IMR-90 (cell line): Measurements from ENCODE around the gene KCNH2. TPM values are rescaled to one million over a fixed set of nuclear protein-coding genes. Genes with fewer than 3 reads are reported as not detected.

ENCODE experiments used
- ATAC-seq: fragments of 200-7000 bp; cut with Tn5 transposase; 2 replicates; pipeline ENCODE4 v1.9.1; 2020; ENCODE audit warnings: low read depth, mild to moderate bottlenecking, moderate library complexity
- BruUV-seq: library from RNA; stranded (reverse); fragments of 400-500 nt; replicated peaks from 2 replicates; lab custom pipeline; 2021; lab: Mats Ljungman, UMichigan
- CTCF ChIA-PET: fragments of 300-600 bp; formaldehyde crosslinking; extraction: SDS; loops from one replicate; lab custom pipeline; 2021; ENCODE audit warnings: antibody characterized with exemption; lab: Yijun Ruan, JAX
- POLR2A ChIA-PET: fragments of 300-600 bp; sonication (Branson Sonifier 250); formaldehyde crosslinking; loops from one replicate; lab custom pipeline; 2022; ENCODE audit warnings: antibody characterized with exemption; ENCODE audit not compliant: unreplicated experiment; lab: Charles Lee
- DNase-seq: peaks from one replicate; pipeline ENCODE4 v3.0.0; 2013
- H2AFZ ChIP-seq: replicated peaks from 2 replicates; pipeline ENCODE3; 2013; ENCODE audit warnings: low read length, mild to moderate bottlenecking; ENCODE audit not compliant: poor library complexity
- H2AK5ac ChIP-seq: 2 replicates; pipeline ENCODE4 v1.6.1; 2013; ENCODE audit warnings: low read depth, low read length, inconsistent platforms
- H2AK9ac ChIP-seq: replicated peaks from 2 replicates; pipeline ENCODE3; 2013; ENCODE audit warnings: mild to moderate bottlenecking, low read depth, low read length, moderate library complexity; ENCODE audit not compliant: poor library complexity
- H2BK120ac ChIP-seq: 2 replicates; pipeline ENCODE4 v1.6.1; 2013; ENCODE audit warnings: low read depth, low read length, inconsistent platforms
- H2BK15ac ChIP-seq: 3 replicates; pipeline ENCODE4 v1.6.1; 2013; ENCODE audit warnings: low read depth, low read length, inconsistent platforms
- H2BK20ac ChIP-seq: 2 replicates; pipeline ENCODE4 v1.6.1; 2013; ENCODE audit warnings: low read depth, mild to moderate bottlenecking, inconsistent platforms, low read length, moderate library complexity
- H2BK5ac ChIP-seq: 2 replicates; pipeline ENCODE4 v1.6.1; 2013; ENCODE audit warnings: mild to moderate bottlenecking, low read depth, low read length, inconsistent platforms; ENCODE audit not compliant: poor library complexity, severe bottlenecking
- H3K14ac ChIP-seq: replicated peaks from 2 replicates; pipeline ENCODE4 v1.6.1; 2013; ENCODE audit warnings: low read depth, low read length, inconsistent platforms
- H3K18ac ChIP-seq: 2 replicates; pipeline ENCODE4 v1.6.1; 2013; ENCODE audit warnings: low read depth, low read length, control low read depth
- H3K23ac ChIP-seq: 2 replicates; pipeline ENCODE4 v1.6.1; 2013; ENCODE audit warnings: low read depth, low read length, inconsistent platforms
- H3K27ac ChIP-seq: 2 replicates; pipeline ENCODE4 v1.5.1; 2013; ENCODE audit warnings: mild to moderate bottlenecking, control low read depth, low read length; ENCODE audit not compliant: insufficient read depth
- H3K27me3 ChIP-seq: 2 replicates; pipeline ENCODE4 v1.6.1; 2013; ENCODE audit warnings: low read length; ENCODE audit not compliant: control insufficient read depth, insufficient read depth
- H3K36me3 ChIP-seq: 2 replicates; pipeline ENCODE4 v1.6.1; 2013; ENCODE audit warnings: low read length, mixed read lengths; ENCODE audit not compliant: control insufficient read depth, insufficient read depth
- H3K4ac ChIP-seq: 2 replicates; pipeline ENCODE4 v1.6.1; 2013; ENCODE audit warnings: low read depth, low read length, inconsistent platforms
- H3K4me1 ChIP-seq: 2 replicates; pipeline ENCODE4 v1.6.1; 2013; ENCODE audit warnings: low read length, mixed read lengths; ENCODE audit not compliant: control insufficient read depth, insufficient read depth
- H3K4me2 ChIP-seq: 2 replicates; pipeline ENCODE4 v1.6.1; 2013; ENCODE audit warnings: low read depth, mild to moderate bottlenecking, control low read depth, low read length, moderate library complexity
- H3K4me3 ChIP-seq: 2 replicates; pipeline ENCODE4 v1.5.1; 2013; ENCODE audit warnings: low read depth, mild to moderate bottlenecking, control low read depth, low read length, moderate library complexity; ENCODE audit not compliant: insufficient read depth
- H3K56ac ChIP-seq: 2 replicates; pipeline ENCODE4 v1.6.1; 2013; ENCODE audit warnings: low read length, inconsistent platforms; ENCODE audit not compliant: insufficient read depth; ENCODE audit errors: extremely low read depth
- H3K79me1 ChIP-seq, 2 experiments: 2 replicates each; pipeline ENCODE4 v1.6.1; 2013; ENCODE audit warnings: low read length in 2 of 2, inconsistent platforms in 1 of 2, low read depth in 1 of 2
- H3K9ac ChIP-seq: 2 replicates; pipeline ENCODE4 v1.6.1; 2013; ENCODE audit warnings: low read depth, low read length, control low read depth
- H3K9me1 ChIP-seq: 2 replicates; pipeline ENCODE4 v1.6.1; 2013; ENCODE audit warnings: low read length, inconsistent platforms; ENCODE audit not compliant: insufficient read depth
- H3K9me3 ChIP-seq: 2 replicates; pipeline ENCODE4 v1.6.1; 2013; ENCODE audit warnings: low read length; ENCODE audit not compliant: control insufficient read depth, insufficient read depth
- H4K20me1 ChIP-seq: 2 replicates; pipeline ENCODE4 v1.6.1; 2013; ENCODE audit warnings: low read length, inconsistent platforms; ENCODE audit not compliant: insufficient read depth
- H4K5ac ChIP-seq: 2 replicates; pipeline ENCODE4 v1.6.1; 2013; ENCODE audit warnings: mild to moderate bottlenecking, low read depth, low read length, control low read depth
- H4K8ac ChIP-seq, 2 experiments: 2 replicates each; pipeline ENCODE4 v1.6.1; 2013; ENCODE audit warnings: low read depth in 2 of 2, low read length in 2 of 2, control low read depth in 1 of 2, inconsistent platforms in 1 of 2
- H4K91ac ChIP-seq: 2 replicates; pipeline ENCODE4 v1.6.1; 2013; ENCODE audit warnings: low read depth, low read length, inconsistent platforms; ENCODE audit not compliant: insufficient read depth
- BHLHE40 ChIP-seq: fragments of 150-350 bp; IDR thresholded peaks from 2 replicates; pipeline ENCODE4 v1.6.1; 2016; ENCODE audit warnings: mild to moderate bottlenecking, low read depth, low read length
- CEBPB ChIP-seq: IDR thresholded peaks from 2 replicates; pipeline ENCODE4 v1.6.1; 2012; ENCODE audit warnings: low read depth, low read length, improper control_type of control experiment
- CHD1 ChIP-seq: IDR thresholded peaks from 2 replicates; pipeline ENCODE4 v1.6.1; 2012; ENCODE audit warnings: low read depth, low read length, improper control_type of control experiment
- CTCF ChIP-seq: conservative IDR thresholded peaks from 2 replicates; pipeline ENCODE4 v1.5.1; 2012; ENCODE audit warnings: mild to moderate bottlenecking, low read depth, low read length, improper control_type of control experiment
- FOS ChIP-seq: fragments of 150-350 bp; IDR thresholded peaks from 2 replicates; pipeline ENCODE4 v1.6.1; 2016; ENCODE audit warnings: low read depth, low read length
- MAFK ChIP-seq: IDR thresholded peaks from 2 replicates; pipeline ENCODE4 v1.6.1; 2012; ENCODE audit warnings: low read depth, low read length, improper control_type of control experiment
- MAZ ChIP-seq: IDR thresholded peaks from 2 replicates; pipeline ENCODE4 v1.6.1; 2012; ENCODE audit warnings: low read depth, mild to moderate bottlenecking, low read length, improper control_type of control experiment, moderate library complexity, borderline replicate concordance
- MXI1 ChIP-seq: IDR thresholded peaks from 2 replicates; pipeline ENCODE4 v1.6.1; 2012; ENCODE audit warnings: low read depth, mild to moderate bottlenecking, low read length, moderate library complexity, borderline replicate concordance
- NFE2L2 ChIP-seq: fragments of 150-350 bp; IDR thresholded peaks from 2 replicates; pipeline ENCODE4 v1.6.1; 2016; ENCODE audit warnings: low read depth, mild to moderate bottlenecking, low read length
- POLR2A ChIP-seq: IDR thresholded peaks from 2 replicates; pipeline ENCODE4 v1.6.1; 2012; ENCODE audit warnings: mild to moderate bottlenecking, low read depth, low read length
- RAD21 ChIP-seq: IDR thresholded peaks from 2 replicates; pipeline ENCODE4 v1.6.1; 2012; ENCODE audit warnings: low read length, improper control_type of control experiment
- RCOR1 ChIP-seq: IDR thresholded peaks from 2 replicates; pipeline ENCODE4 v1.6.1; 2012; ENCODE audit warnings: mild to moderate bottlenecking, low read length, improper control_type of control experiment; ENCODE audit not compliant: insufficient replicate concordance
- RFX5 ChIP-seq: IDR thresholded peaks from 2 replicates; pipeline ENCODE4 v1.8.0; 2012; ENCODE audit warnings: low read depth, mild to moderate bottlenecking, low read length, moderate library complexity
- SMC3 ChIP-seq: fragments of 150-350 bp; IDR thresholded peaks from 2 replicates; pipeline ENCODE4 v1.6.1; 2016; ENCODE audit warnings: low read depth, mild to moderate bottlenecking, antibody characterized with exemption, low read length, moderate library complexity
- USF2 ChIP-seq: fragments of 150-350 bp; IDR thresholded peaks from 2 replicates; pipeline ENCODE4 v1.6.1; 2017; ENCODE audit warnings: mild to moderate bottlenecking, antibody characterized with exemption, low read length, low read depth
- WGBS, 2 experiments: methylation state at CpG; one replicate each; pipeline versions ENCODE4 v1.1.5 to v1.1.7; 2013; ENCODE audit warnings: missing lambda C conversion rate in 2 of 2; ENCODE audit not compliant: insufficient read length in 1 of 2; ENCODE audit errors: extremely low coverage in 2 of 2; 5-methylcytosine and 5-hydroxymethylcytosine counted together
- dilution Hi-C: fragments of 300-500 bp; cut with HindIII; formaldehyde crosslinking; loops from one replicate; pipeline ENCODE4 v1.14.3; 2018; ENCODE audit warnings: low sequenced_read_pairs; ENCODE audit not compliant: unreplicated experiment
- in situ Hi-C: fragments of 300-500 bp; cut with MboI; formaldehyde crosslinking; loops from 3 replicates; pipeline ENCODE4 v1.14.3; 2019; ENCODE audit warnings: low sequenced_read_pairs, inconsistent platforms, mixed read lengths
- intact Hi-C: fragments of 100-400 bp; cut with micrococcal nuclease; formaldehyde crosslinking; loops from 2 replicates; pipeline ENCODE4 v1.10.0; 2022
- polyA plus RNA-seq, 3 experiments: library from polyadenylated mRNA; depleted of rRNA; stranded (reverse); fragments of >200 nt; gene quantifications; 2 replicates each; pipeline ENCODE4 v1.2.3, GENCODE V29; 2012; ENCODE audit warnings: low replicate concordance in 1 of 3
- total RNA-seq: library from RNA; depleted of rRNA; stranded (reverse); fragments of >200 nt; gene quantifications from 2 replicates; pipeline ENCODE4 v1.2.3, GENCODE V29; 2012
- TF ChIP-seq, protein P1 (sequence below): fragments of 150-350 bp; IDR thresholded peaks from 2 replicates; pipeline ENCODE4 v1.6.1; 2016; ENCODE audit warnings: low read depth, mild to moderate bottlenecking, low read length, moderate library complexity, borderline replicate concordance

Gene KCNH2
- total and polyA plus RNA-seq, 2 of the 4 experiments (the other 2 are of a cell fraction), result 0.90 to 2.1 TPM

DNA sequence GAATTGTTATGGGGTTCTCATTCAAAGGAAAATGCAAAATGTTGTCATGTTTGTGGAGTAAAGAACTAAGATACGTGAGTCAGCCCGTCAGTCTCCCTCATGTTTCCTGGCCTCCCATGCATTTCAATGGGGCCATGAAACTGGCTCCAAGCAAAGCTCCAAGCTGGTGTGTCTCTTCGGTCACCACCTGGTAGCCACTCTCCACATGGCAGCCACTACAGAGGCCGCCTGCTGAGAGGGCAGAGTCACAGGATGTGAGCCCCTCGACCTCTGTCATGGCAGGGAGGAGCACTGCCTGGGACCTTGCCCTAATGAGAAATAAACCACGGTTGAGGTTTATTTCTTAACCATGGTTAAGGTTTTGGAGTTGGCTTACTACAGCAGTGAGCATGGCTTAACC is 63.2 kb downstream of the KCNH2 start:
- Histone ChIP-seq H2AK9ac (no peak overlapping the region), H2BK15ac (no peak overlapping the region), H3K27ac (no peak overlapping the region), H2BK20ac (no peak overlapping the region), H2BK120ac (no peak overlapping the region), H3K9me3 (no peaks in the 10 kb centered on the region), H3K79me1 (no peaks in the 10 kb centered on the region), H3K9me1 (no peaks in the 10 kb centered on the region), H3K23ac (no peak overlapping the region), H3K4ac (no peak overlapping the region), H4K8ac (no peak overlapping the region), H4K5ac (no peak overlapping the region), H3K4me2 (no peak overlapping the region), H3K9ac (no peak overlapping the region), H3K14ac (no peak overlapping the region), H3K4me1 (no peaks in the 10 kb centered on the region), H3K18ac (no peak overlapping the region), H2AK5ac (no peak overlapping the region), H3K27me3 (peaks cover 30% of the 10 kb centered on the region; the same call in 1 of the 2 replicates), H3K36me3 (no peaks in the 10 kb centered on the region), H3K56ac (no peak overlapping the region), H3K4me3 (no peak overlapping the region), H2AFZ (no peak overlapping the region), H4K91ac (no peak overlapping the region), H2BK5ac (no peak overlapping the region), H4K20me1 (no peaks in the 10 kb centered on the region)
- TF ChIP-seq RFX5 (no peak), BHLHE40 (no peak), POLR2A (no peak), MXI1 (no peak), CHD1 (no peak), RAD21 (no peak), RCOR1 (no peak), CEBPB (no peak), FOS (no peak), NFE2L2 (no peak), USF2 (no peak), MAZ (no peak), SMC3 (no peak), CTCF (no peak), MAFK (no peak)
- TF ChIP-seq, protein P1, sequence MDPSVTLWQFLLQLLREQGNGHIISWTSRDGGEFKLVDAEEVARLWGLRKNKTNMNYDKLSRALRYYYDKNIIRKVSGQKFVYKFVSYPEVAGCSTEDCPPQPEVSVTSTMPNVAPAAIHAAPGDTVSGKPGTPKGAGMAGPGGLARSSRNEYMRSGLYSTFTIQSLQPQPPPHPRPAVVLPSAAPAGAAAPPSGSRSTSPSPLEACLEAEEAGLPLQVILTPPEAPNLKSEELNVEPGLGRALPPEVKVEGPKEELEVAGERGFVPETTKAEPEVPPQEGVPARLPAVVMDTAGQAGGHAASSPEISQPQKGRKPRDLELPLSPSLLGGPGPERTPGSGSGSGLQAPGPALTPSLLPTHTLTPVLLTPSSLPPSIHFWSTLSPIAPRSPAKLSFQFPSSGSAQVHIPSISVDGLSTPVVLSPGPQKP, result no peak
- 50% methylated on average over 1 of the region's 6 CpGs; no CpG with 5 or more reads in 1 of the 2 experiments for WGBS, 2 experiments
- no peak for ATAC-seq
- dilution Hi-C loops (no loop called here), intact Hi-C loops (no loop called here), in situ Hi-C loops (no loop called here)
- POLR2A ChIA-PET, result no interaction called here
- CTCF ChIA-PET, result no interaction called here
- BruUV-seq, result no TSS peak
- DNase-seq, result no peak
